A549 (cell line): ENCODE measurements around the gene SACM1L. TPM values are rescaled to one million over a fixed set of nuclear protein-coding genes. Genes with fewer than 3 reads are reported as not detected.

Experiments used
- ATAC-seq, 2 experiments: fragments of 200-7000 bp in 1 of 2; fragments of >200 bp in 1 of 2; cut with Nextera tagmentation in 1 of 2; cut with Tn5 transposase in 1 of 2; 3 replicates each; pipeline versions ENCODE4 v1.8.0 to v1.9.1; 2018 to 2020; ENCODE audit warnings: mild to moderate bottlenecking in 1 of 2, moderate library complexity in 1 of 2
- CTCF ChIA-PET: fragments of 300-600 bp; sonication (Branson Sonifier 250); formaldehyde crosslinking; extraction: SDS; loops from one replicate; lab custom pipeline; 2021; ENCODE audit warnings: antibody characterized with exemption, inconsistent platforms; lab: Yijun Ruan, JAX
- POLR2A ChIA-PET: fragments of 350-600 bp; formaldehyde crosslinking; extraction: SDS; loops from one replicate; lab custom pipeline; 2021; ENCODE audit warnings: antibody characterized with exemption, inconsistent platforms; lab: Yijun Ruan, JAX
- DNase-seq, 2 experiments: peaks; one replicate each; pipeline versions ENCODE4 v3.0.0 to v3.0.0-alpha.2; 2011 to 2016; ENCODE audit warnings: low read depth in 1 of 2, low spot score in 1 of 2
- FAIRE-seq: peaks from 2 replicates; lab custom pipeline; 2011; peaks lifted over from hg19 to GRCh38; lab: Jason Lieb, UNC
- H3K27ac ChIP-seq, 2 experiments: fragments of >200 bp; sonication (Bioruptor Twin); formaldehyde crosslinking; 3 replicates each; pipeline ENCODE4 v1.5.1; 2016 to 2017
- H3K4me1 ChIP-seq: fragments of >200 bp; sonication (Bioruptor Twin); formaldehyde crosslinking; 3 replicates; pipeline ENCODE4 v1.6.1; 2016
- H3K4me2 ChIP-seq: fragments of >200 bp; sonication (Bioruptor Twin); formaldehyde crosslinking; 3 replicates; pipeline ENCODE4 v1.6.1; 2016
- H3K4me3 ChIP-seq: fragments of >200 bp; sonication (Bioruptor Twin); formaldehyde crosslinking; 3 replicates; pipeline ENCODE4 v1.5.1; 2016
- H3K9me3 ChIP-seq: fragments of >200 bp; sonication (Bioruptor Twin); formaldehyde crosslinking; 3 replicates; pipeline ENCODE4 v1.6.1; 2016
- BHLHE40 ChIP-seq: IDR thresholded peaks from 2 replicates; pipeline ENCODE4 v1.6.1; 2012; ENCODE audit warnings: low read depth, low read length, inconsistent platforms
- CHD2 ChIP-seq: fragments of 150-350 bp; IDR thresholded peaks from 2 replicates; pipeline ENCODE4 v1.6.1; 2014; ENCODE audit warnings: low read length; ENCODE audit not compliant: partially characterized antibody
- CHD4 ChIP-seq: fragments of 200-600 bp; sonication (generic); IDR thresholded peaks from 2 replicates; pipeline ENCODE4 v1.6.1; 2016; ENCODE audit warnings: antibody characterized with exemption, mild to moderate bottlenecking, borderline replicate concordance
- EHF ChIP-seq: fragments of 250-450 bp; sonication (Bioruptor Pico); IDR thresholded peaks from 2 replicates; pipeline ENCODE4 v1.5.0; 2020; ENCODE audit warnings: mild to moderate bottlenecking
- FOSB ChIP-seq: fragments of 250-450 bp; sonication (Bioruptor Pico); IDR thresholded peaks from 2 replicates; pipeline ENCODE4 v1.5.0; 2020; ENCODE audit warnings: mild to moderate bottlenecking, moderate library complexity
- FOSL2 ChIP-seq, 2 experiments: fragments of 450-650 bp in 1 of 2; fragments of >200 bp in 1 of 2; sonication (Bioruptor Twin) in 1 of 2; formaldehyde crosslinking; IDR thresholded peaks; 2 replicates each; pipeline versions ENCODE4 v1.5.0 to v1.6.1; 2016 to 2020; ENCODE audit warnings: mild to moderate bottlenecking in 1 of 2, moderate library complexity in 1 of 2
- HDAC2 ChIP-seq: fragments of 200-600 bp; sonication (generic); IDR thresholded peaks from 2 replicates; pipeline ENCODE4 v1.6.1; 2016
- HOXA7 ChIP-seq: fragments of 250-450 bp; sonication (Bioruptor Pico); IDR thresholded peaks from 2 replicates; pipeline ENCODE4 v1.5.0; 2020; ENCODE audit warnings: mild to moderate bottlenecking, moderate library complexity
- HOXB13 ChIP-seq: fragments of 250-450 bp; sonication (Bioruptor Pico); IDR thresholded peaks from 2 replicates; pipeline ENCODE4 v1.5.0; 2020; ENCODE audit warnings: low read depth, mild to moderate bottlenecking, moderate library complexity
- HOXB5 ChIP-seq: fragments of 250-450 bp; sonication (Bioruptor Pico); IDR thresholded peaks from 2 replicates; pipeline ENCODE4 v1.5.0; 2020; ENCODE audit warnings: mild to moderate bottlenecking, moderate library complexity
- NFE2L2 ChIP-seq: fragments of 150-350 bp; conservative IDR thresholded peaks from 2 replicates; pipeline ENCODE4 v1.6.1; 2014; ENCODE audit warnings: low read length
- NR3C1 ChIP-seq: fragments of >200 bp; sonication (Bioruptor Twin); formaldehyde crosslinking; IDR thresholded peaks from 3 replicates; pipeline ENCODE4 v1.6.1; 2017
- PHF8 ChIP-seq: fragments of 200-600 bp; sonication (generic); IDR thresholded peaks from 2 replicates; pipeline ENCODE4 v1.6.1; 2016; ENCODE audit warnings: low read depth, mild to moderate bottlenecking, antibody characterized with exemption, moderate library complexity, borderline replicate concordance
- POLR2AphosphoS2 ChIP-seq: conservative IDR thresholded peaks from 2 replicates; pipeline ENCODE4 v1.6.1; 2012; ENCODE audit warnings: low read length, improper control_type of control experiment, inconsistent platforms
- RAD21 ChIP-seq, 2 experiments: fragments of >200 bp in 1 of 2; sonication (Bioruptor Twin) in 1 of 2; formaldehyde crosslinking in 1 of 2; IDR thresholded peaks in 1 of 2; conservative IDR thresholded peaks in 1 of 2; 2 replicates in 1 of 2; 3 replicates in 1 of 2; pipeline ENCODE4 v1.6.1; 2012 to 2018; ENCODE audit warnings: inconsistent platforms in 1 of 2
- SMC3 ChIP-seq: fragments of >200 bp; sonication (Bioruptor Twin); formaldehyde crosslinking; IDR thresholded peaks from 3 replicates; pipeline ENCODE4 v1.6.1; 2018; ENCODE audit warnings: inconsistent platforms
- SREBF2 ChIP-seq: fragments of 450-650 bp; IDR thresholded peaks from 2 replicates; pipeline ENCODE4 v1.6.1; 2014; ENCODE audit warnings: mild to moderate bottlenecking, moderate library complexity
- ZC3H11A ChIP-seq: fragments of 450-650 bp; IDR thresholded peaks from 2 replicates; pipeline ENCODE4 v1.6.1; 2014; ENCODE audit warnings: antibody characterized with exemption, mild to moderate bottlenecking
- ZFP36 ChIP-seq: fragments of 450-650 bp; IDR thresholded peaks from 2 replicates; pipeline ENCODE4 v1.6.1; 2014; ENCODE audit warnings: borderline replicate concordance; ENCODE audit not compliant: partially characterized antibody
- ZSCAN20 ChIP-seq: fragments of 250-450 bp; sonication (Bioruptor Pico); IDR thresholded peaks from 2 replicates; pipeline ENCODE4 v1.8.0; 2022; ENCODE audit warnings: mild to moderate bottlenecking, moderate library complexity
- WGBS: methylation state at CpG from one replicate; pipeline ENCODE4 v1.1.6; 2017; ENCODE audit errors: missing lambda C conversion rate; 5-methylcytosine and 5-hydroxymethylcytosine counted together
- polyA plus RNA-seq, 4 experiments: library from polyadenylated mRNA; depleted of rRNA in 3 of 4; stranded (reverse); fragments of >200 nt; fragmentation: RNase III in 1 of 4; extraction: RNeasy Plus Mini Kit Qiagen cat#74134 plus additional on column Dnase treatment in 1 of 4; gene quantifications; 2 replicates in 3 of 4; 3 replicates in 1 of 4; pipeline ENCODE4 v1.2.3, GENCODE V29; 2011 to 2017
- TF ChIP-seq, protein P1 (sequence below): fragments of 450-650 bp; IDR thresholded peaks from 2 replicates; pipeline ENCODE4 v1.6.1; 2014; ENCODE audit warnings: antibody characterized with exemption
- TF ChIP-seq, protein P2 (sequence below): fragments of 150-350 bp; IDR thresholded peaks from 2 replicates; pipeline ENCODE4 v1.6.1; 2014; ENCODE audit warnings: low read depth, mild to moderate bottlenecking, low read length
- TF ChIP-seq, protein P3 (sequence below): fragments of 250-450 bp; sonication (Bioruptor Pico); IDR thresholded peaks from 2 replicates; pipeline ENCODE4 v1.5.0; 2021; ENCODE audit warnings: mild to moderate bottlenecking, moderate library complexity, borderline replicate concordance
- TF ChIP-seq, protein P4 (sequence below): IDR thresholded peaks from 2 replicates; pipeline ENCODE4 v1.6.1; 2012
- TF ChIP-seq, protein P5 (sequence below): fragments of >200 bp; sonication (Bioruptor Twin); formaldehyde crosslinking; IDR thresholded peaks from 3 replicates; pipeline ENCODE4 v1.6.1; 2016
- TF ChIP-seq, protein P6 (sequence below): fragments of 250-450 bp; sonication (Bioruptor Pico); IDR thresholded peaks from 2 replicates; pipeline ENCODE4 v1.5.0; 2020; ENCODE audit warnings: low read depth, mild to moderate bottlenecking, moderate library complexity
- TF ChIP-seq, protein P7 (sequence below): fragments of >200 bp; sonication (Bioruptor Twin); formaldehyde crosslinking; IDR thresholded peaks from 3 replicates; pipeline ENCODE4 v1.5.1; 2016

Gene SACM1L
- polyA plus RNA-seq, 2 of the 4 experiments (the other 2 are of a cell fraction) = 21.1 to 27.8 TPM

DNA sequence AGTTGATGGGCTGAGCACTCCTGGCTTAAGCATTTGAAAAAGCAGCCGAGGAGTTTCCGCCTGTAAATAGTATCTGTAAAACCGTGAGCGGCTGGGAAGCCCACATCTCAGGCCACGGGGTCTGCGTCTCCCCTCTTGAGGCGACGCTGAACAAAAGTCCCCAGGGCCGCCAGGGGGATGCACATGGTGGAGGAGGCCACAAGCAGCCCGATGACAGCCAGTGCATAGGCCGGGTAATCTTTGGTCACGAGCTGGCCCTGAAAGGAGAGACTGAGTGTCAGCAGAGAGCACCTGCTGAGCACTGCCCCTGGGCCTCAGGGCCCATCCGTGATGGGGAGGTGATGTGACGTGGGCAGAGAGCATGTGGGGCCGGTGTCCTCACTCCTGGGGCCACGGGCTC, 69.7 kb downstream of the SACM1L start:
- ATAC-seq (no peak), FAIRE-seq (no peak), DNase-seq (no peak)
- ChIA-PET CTCF (interaction anchor here (1.3 to 5.8 kb wide), 5 partner anchors 9 to 320 kb away, joined by 3 to 50 read pairs (median 38); no protein-coding TSS in a partner anchor), POLR2A (no interaction called here)
- no peak overlapping the region for H3K4me3 ChIP-seq
- no peaks in the 10 kb centered on the region for H3K4me1 ChIP-seq
- no peak overlapping the region for H3K4me2 ChIP-seq
- WGBS = 62% methylated on average over 15 of the region's 16 CpGs
- no peak for TF ChIP-seq FOSB (CRISPR knock-in tag)
- TF ChIP-seq, protein P1, sequence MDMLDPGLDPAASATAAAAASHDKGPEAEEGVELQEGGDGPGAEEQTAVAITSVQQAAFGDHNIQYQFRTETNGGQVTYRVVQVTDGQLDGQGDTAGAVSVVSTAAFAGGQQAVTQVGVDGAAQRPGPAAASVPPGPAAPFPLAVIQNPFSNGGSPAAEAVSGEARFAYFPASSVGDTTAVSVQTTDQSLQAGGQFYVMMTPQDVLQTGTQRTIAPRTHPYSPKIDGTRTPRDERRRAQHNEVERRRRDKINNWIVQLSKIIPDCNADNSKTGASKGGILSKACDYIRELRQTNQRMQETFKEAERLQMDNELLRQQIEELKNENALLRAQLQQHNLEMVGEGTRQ = no peak
- TF ChIP-seq, protein P2, sequence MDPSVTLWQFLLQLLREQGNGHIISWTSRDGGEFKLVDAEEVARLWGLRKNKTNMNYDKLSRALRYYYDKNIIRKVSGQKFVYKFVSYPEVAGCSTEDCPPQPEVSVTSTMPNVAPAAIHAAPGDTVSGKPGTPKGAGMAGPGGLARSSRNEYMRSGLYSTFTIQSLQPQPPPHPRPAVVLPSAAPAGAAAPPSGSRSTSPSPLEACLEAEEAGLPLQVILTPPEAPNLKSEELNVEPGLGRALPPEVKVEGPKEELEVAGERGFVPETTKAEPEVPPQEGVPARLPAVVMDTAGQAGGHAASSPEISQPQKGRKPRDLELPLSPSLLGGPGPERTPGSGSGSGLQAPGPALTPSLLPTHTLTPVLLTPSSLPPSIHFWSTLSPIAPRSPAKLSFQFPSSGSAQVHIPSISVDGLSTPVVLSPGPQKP = no peak
- TF ChIP-seq, protein P3, sequence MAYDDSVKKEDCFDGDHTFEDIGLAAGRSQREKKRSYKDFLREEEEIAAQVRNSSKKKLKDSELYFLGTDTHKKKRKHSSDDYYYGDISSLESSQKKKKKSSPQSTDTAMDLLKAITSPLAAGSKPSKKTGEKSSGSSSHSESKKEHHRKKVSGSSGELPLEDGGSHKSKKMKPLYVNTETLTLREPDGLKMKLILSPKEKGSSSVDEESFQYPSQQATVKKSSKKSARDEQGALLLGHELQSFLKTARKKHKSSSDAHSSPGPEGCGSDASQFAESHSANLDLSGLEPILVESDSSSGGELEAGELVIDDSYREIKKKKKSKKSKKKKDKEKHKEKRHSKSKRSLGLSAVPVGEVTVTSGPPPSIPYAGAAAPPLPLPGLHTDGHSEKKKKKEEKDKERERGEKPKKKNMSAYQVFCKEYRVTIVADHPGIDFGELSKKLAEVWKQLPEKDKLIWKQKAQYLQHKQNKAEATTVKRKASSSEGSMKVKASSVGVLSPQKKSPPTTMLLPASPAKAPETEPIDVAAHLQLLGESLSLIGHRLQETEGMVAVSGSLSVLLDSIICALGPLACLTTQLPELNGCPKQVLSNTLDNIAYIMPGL (CRISPR knock-in tag) = no peak
- no peak for TF ChIP-seq CHD2
- TF ChIP-seq ZSCAN20 (CRISPR knock-in tag) = no peak
- TF ChIP-seq NFE2L2 = no peak
- no peak for TF ChIP-seq SREBF2
- TF ChIP-seq HOXA7 (CRISPR knock-in tag) = no peak
- no peak for TF ChIP-seq EHF (CRISPR knock-in tag)
- no peak for TF ChIP-seq HDAC2
- no peak for TF ChIP-seq ZC3H11A
- no peak for TF ChIP-seq SMC3
- TF ChIP-seq, protein P4, sequence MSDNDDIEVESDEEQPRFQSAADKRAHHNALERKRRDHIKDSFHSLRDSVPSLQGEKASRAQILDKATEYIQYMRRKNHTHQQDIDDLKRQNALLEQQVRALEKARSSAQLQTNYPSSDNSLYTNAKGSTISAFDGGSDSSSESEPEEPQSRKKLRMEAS = no peak
- TF ChIP-seq, protein P5, sequence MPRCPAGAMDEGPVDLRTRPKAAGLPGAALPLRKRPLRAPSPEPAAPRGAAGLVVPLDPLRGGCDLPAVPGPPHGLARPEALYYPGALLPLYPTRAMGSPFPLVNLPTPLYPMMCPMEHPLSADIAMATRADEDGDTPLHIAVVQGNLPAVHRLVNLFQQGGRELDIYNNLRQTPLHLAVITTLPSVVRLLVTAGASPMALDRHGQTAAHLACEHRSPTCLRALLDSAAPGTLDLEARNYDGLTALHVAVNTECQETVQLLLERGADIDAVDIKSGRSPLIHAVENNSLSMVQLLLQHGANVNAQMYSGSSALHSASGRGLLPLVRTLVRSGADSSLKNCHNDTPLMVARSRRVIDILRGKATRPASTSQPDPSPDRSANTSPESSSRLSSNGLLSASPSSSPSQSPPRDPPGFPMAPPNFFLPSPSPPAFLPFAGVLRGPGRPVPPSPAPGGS = no peak
- TF ChIP-seq ZFP36 = no peak
- TF ChIP-seq PHF8 = no peak
- TF ChIP-seq, protein P6, sequence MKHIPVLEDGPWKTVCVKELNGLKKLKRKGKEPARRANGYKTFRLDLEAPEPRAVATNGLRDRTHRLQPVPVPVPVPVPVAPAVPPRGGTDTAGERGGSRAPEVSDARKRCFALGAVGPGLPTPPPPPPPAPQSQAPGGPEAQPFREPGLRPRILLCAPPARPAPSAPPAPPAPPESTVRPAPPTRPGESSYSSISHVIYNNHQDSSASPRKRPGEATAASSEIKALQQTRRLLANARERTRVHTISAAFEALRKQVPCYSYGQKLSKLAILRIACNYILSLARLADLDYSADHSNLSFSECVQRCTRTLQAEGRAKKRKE = no peak
- H3K27ac ChIP-seq = no peak overlapping the region
- H3K9me3 ChIP-seq = no peaks in the 10 kb centered on the region

DNA sequence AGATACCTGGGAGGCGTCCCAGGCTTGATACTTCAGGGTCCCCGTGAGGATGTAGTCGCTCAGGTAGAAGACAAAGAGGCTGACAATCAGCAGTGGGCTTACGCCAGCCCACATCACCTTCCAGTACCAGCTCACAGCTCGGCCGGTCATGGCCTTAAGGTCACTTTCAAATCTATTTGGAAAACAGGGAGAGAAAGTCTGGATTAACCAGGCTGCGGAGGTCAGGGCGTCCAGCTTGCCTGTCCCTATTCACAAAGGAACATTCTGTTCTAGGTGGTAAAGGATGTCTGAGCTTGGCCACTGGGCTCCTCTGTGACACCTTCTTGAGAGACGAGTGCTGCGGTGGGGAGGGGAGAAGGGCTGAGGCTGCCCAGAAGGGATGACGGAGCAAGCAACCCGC, 70.7 kb downstream of the SACM1L start:
- 68% methylated on average over 12 of the region's 12 CpGs for WGBS
- no peak overlapping the region for H3K4me3 ChIP-seq
- H3K9me3 ChIP-seq = no peaks in the 10 kb centered on the region
- DNase-seq (no peak), FAIRE-seq (no peak), ATAC-seq (no peak)
- H3K27ac ChIP-seq = no peak overlapping the region
- no peak overlapping the region for H3K4me2 ChIP-seq
- ChIA-PET CTCF (interaction anchor here (1.0 to 5.8 kb wide), 15 partner anchors 9 to 323 kb away, joined by 3 to 50 read pairs (median 4); no protein-coding TSS in a partner anchor), POLR2A (no interaction called here)
- no peaks in the 10 kb centered on the region for H3K4me1 ChIP-seq
- TF ChIP-seq ZFP36 (no peak), CHD4 (no peak), POLR2AphosphoS2 (no peak), FOSL2 (IDR thresholded peaks at IDR 0.05) (no peak), FOSL2 (CRISPR knock-in tag; IDR thresholded peaks at IDR 0.05) (no peak), PHF8 (no peak), HOXB13 (CRISPR knock-in tag) (no peak), HOXB5 (no peak), NR3C1 (no peak), RAD21 (conservative IDR thresholded peaks at IDR 0.05 in 1 of 2, IDR thresholded peaks at IDR 0.05 in 1 of 2) (no peak), BHLHE40 (no peak), FOSB (CRISPR knock-in tag) (no peak), NFE2L2 (no peak)
- TF ChIP-seq, protein P1 = no peak
- TF ChIP-seq, protein P7, sequence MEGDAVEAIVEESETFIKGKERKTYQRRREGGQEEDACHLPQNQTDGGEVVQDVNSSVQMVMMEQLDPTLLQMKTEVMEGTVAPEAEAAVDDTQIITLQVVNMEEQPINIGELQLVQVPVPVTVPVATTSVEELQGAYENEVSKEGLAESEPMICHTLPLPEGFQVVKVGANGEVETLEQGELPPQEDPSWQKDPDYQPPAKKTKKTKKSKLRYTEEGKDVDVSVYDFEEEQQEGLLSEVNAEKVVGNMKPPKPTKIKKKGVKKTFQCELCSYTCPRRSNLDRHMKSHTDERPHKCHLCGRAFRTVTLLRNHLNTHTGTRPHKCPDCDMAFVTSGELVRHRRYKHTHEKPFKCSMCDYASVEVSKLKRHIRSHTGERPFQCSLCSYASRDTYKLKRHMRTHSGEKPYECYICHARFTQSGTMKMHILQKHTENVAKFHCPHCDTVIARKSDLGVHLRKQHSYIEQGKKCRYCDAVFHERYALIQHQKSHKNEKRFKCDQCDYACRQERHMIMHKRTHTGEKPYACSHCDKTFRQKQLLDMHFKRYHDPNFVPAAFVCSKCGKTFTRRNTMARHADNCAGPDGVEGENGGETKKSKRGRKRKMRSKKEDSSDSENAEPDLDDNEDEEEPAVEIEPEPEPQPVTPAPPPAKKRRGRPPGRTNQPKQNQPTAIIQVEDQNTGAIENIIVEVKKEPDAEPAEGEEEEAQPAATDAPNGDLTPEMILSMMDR = no peak
